Memory B cell (primary cell): Measurements from ENCODE around the gene RPL6.
"Not testable (repeated sequence)": the region's sequence is repeated elsewhere in the genome, so short reads cannot be mapped to it uniquely, and the experiment has no call there.

Experiments
- ATAC-seq: fragments of 150-1000 bp; cut with Tn5 transposase; 2 replicates; pipeline ENCODE4 v1.10.0; 2021; ENCODE audit warnings: low read depth, mild to moderate bottlenecking, moderate library complexity
- DNase-seq, 2 donors: peaks; one replicate each; pipeline ENCODE4 v3.0.0; 2022; ENCODE audit warnings: low spot score in 2 of 2
- H3K27ac Mint-ChIP-seq: one replicate; pipeline ENCODE4 v1.8.0; 2022; ENCODE audit warnings: mild to moderate bottlenecking, moderate library complexity, mixed read lengths
- H3K27me3 Mint-ChIP-seq: one replicate; pipeline ENCODE4 v1.8.0; 2022; ENCODE audit warnings: mixed read lengths
- H3K36me3 Mint-ChIP-seq: one replicate; pipeline ENCODE4 v1.8.0; 2022; ENCODE audit warnings: mild to moderate bottlenecking, mixed read lengths
- H3K4me1 Mint-ChIP-seq: one replicate; pipeline ENCODE4 v1.8.0; 2022; ENCODE audit warnings: mixed read lengths
- H3K4me3 Mint-ChIP-seq: one replicate; pipeline ENCODE4 v1.8.0; 2022; ENCODE audit warnings: mild to moderate bottlenecking, moderate library complexity, mixed read lengths
- H3K9me3 Mint-ChIP-seq: one replicate; pipeline ENCODE4 v1.8.0; 2022; ENCODE audit warnings: mixed read lengths

Gene RPL6

GRCh38 chr12:112409906-112410244 is 470 bp upstream of the RPL6 start:
- H3K4me1 Mint-ChIP-seq = peaks cover 21% of the 10 kb centered on the region
- H3K9me3 Mint-ChIP-seq = no peaks in the 10 kb centered on the region
- H3K27ac Mint-ChIP-seq = peak overlapping the region; percentile 99
- H3K27me3 Mint-ChIP-seq = no peaks in the 10 kb centered on the region
- H3K4me3 Mint-ChIP-seq = peak overlapping the region; percentile 24
- DNase-seq = no peak
- peaks cover 17% of the 10 kb centered on the region for H3K36me3 Mint-ChIP-seq
- no peak for ATAC-seq

- Mint-ChIP-seq H3K36me3 (peaks cover 23% of the 10 kb centered on the region), H3K4me3 (peak overlapping the region; percentile 100), H3K4me1 (peaks cover 23% of the 10 kb centered on the region), H3K27ac (peak overlapping the region; percentile 99), H3K27me3 (no peaks in the 10 kb centered on the region), H3K9me3 (no peaks in the 10 kb centered on the region)
- DNase-seq (no peak), ATAC-seq (peak; percentile 27)
Measured at GRCh38 chr12:112408621-112409020, 784 bp downstream of the RPL6 start.

DNA sequence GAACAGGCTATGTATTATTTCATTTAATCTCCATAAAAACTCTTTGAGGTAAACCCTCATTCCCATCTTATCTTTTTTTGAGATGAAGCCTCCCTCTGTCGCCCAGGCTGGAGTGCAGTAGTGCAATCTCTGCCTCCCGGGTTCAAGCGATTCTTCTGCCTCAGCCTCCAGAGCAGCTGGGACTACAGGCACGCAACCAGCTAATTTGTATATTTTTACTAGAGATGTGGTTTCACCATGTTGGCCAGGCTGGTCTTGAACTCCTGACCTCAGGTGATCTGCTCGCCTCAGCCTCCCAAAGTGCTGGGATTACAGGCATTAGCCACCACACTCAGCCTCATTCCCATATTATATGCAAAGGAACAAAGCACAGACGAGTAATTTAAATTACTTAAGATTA is 1.7 kb downstream of the RPL6 start:
- not testable (repeated sequence) for H3K27me3 Mint-ChIP-seq, DNase-seq, H3K9me3 Mint-ChIP-seq, ATAC-seq
- Mint-ChIP-seq H3K27ac (peak overlapping the region; percentile 99), H3K4me3 (peak overlapping the region; percentile 100), H3K36me3 (peaks cover 23% of the 10 kb centered on the region), H3K4me1 (peaks cover 23% of the 10 kb centered on the region)

- H3K4me3 Mint-ChIP-seq = peak overlapping the region; percentile 49
- H3K27ac Mint-ChIP-seq = peak overlapping the region; percentile 99
Measured at GRCh38 chr12:112406519-112407488, 2.6 kb downstream of the RPL6 start.

GRCh38 chr12:112401903-112402498 is 7.4 kb downstream of the RPL6 start:
- ATAC-seq (no peak), DNase-seq (no peak)
- Mint-ChIP-seq H3K9me3 (no peaks in the 10 kb centered on the region), H3K36me3 (peaks cover 11% of the 10 kb centered on the region), H3K4me1 (peaks cover 2% of the 10 kb centered on the region), H3K27me3 (no peaks in the 10 kb centered on the region), H3K4me3 (no peak overlapping the region), H3K27ac (no peak overlapping the region)

More at GRCh38 chr12:112406519-112407488, 2.6 kb downstream of the RPL6 start:
- ATAC-seq = no peak
- Mint-ChIP-seq H3K4me1 (peaks cover 23% of the 10 kb centered on the region), H3K9me3 (no peaks in the 10 kb centered on the region), H3K27me3 (no peaks in the 10 kb centered on the region), H3K36me3 (peaks cover 23% of the 10 kb centered on the region)
- DNase-seq = no peak

DNA sequence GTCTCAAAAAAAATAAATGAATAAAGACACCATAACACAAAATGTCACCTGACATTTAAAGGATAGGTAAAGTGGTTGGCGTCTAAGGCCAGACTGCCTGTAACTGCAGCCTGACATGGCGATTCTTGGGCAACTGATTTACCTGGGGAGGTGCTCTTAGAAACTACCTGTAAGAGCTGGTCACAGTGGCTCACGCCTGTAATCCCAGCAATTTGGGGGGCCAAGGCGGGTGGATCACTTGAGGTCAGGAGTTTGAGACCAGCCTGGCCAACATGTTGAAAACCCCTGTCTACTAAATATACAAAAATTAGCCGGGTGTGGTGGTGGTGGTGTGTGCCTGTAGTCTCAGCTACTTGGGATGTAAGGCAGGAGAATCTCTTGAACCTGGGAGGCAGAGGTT is 8.4 kb downstream of the RPL6 start:
- peaks cover 2% of the 10 kb centered on the region for H3K4me1 Mint-ChIP-seq
- H3K27me3 Mint-ChIP-seq = no peaks in the 10 kb centered on the region
- DNase-seq = no peak
- H3K4me3 Mint-ChIP-seq = no peak overlapping the region
- no peaks in the 10 kb centered on the region for H3K9me3 Mint-ChIP-seq
- no peak for ATAC-seq
- no peak overlapping the region for H3K27ac Mint-ChIP-seq
- H3K36me3 Mint-ChIP-seq = peaks cover 10% of the 10 kb centered on the region

GRCh38 chr12:112393328-112393727 is 16.1 kb downstream of the RPL6 start:
- no peak for DNase-seq
- no peak overlapping the region for H3K27ac Mint-ChIP-seq

DNA sequence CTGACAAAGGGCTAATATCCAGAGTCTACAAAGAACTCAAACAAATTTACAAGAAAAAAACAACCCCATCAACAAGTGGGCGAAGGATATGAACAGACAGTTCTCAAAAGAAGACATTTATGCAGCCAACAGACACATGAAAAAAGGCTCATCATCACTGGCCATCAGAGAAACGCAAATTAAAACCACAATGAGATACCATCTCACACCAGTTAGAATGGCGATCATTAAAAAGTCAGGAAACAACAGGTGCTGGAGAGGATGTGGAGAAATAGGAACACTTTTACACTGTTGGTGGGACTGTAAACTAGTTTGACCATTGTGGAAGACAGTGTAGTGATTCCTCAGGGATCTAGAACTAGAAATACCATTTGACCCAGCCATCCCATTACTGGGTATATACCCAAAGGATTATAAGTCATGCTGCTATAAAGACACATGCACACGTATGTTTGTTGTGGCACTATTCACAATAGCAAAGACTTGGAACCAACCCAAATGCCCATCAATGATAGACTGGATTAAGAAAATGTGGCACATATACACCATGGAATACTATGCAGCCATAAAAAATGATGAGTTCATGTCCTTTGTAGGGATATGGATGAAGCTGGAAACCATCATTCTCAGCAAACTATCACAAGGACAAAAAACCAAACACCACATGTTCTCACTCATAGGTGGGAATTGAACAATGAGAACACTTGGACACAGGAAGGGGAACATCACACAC is 19.3 kb downstream of the RPL6 start:
- H3K4me3 Mint-ChIP-seq, H3K36me3 Mint-ChIP-seq, H3K27me3 Mint-ChIP-seq, H3K4me1 Mint-ChIP-seq, ATAC-seq, H3K9me3 Mint-ChIP-seq, DNase-seq, H3K27ac Mint-ChIP-seq: not testable (repeated sequence)

More at GRCh38 chr12:112393328-112393727, 16.1 kb downstream of the RPL6 start:
- H3K4me3 Mint-ChIP-seq = no peak overlapping the region
- no peaks in the 10 kb centered on the region for H3K4me1 Mint-ChIP-seq
- no peak for ATAC-seq
- peaks cover 2% of the 10 kb centered on the region for H3K27me3 Mint-ChIP-seq
- peaks cover 2% of the 10 kb centered on the region for H3K9me3 Mint-ChIP-seq
- H3K36me3 Mint-ChIP-seq = no peaks in the 10 kb centered on the region

DNA sequence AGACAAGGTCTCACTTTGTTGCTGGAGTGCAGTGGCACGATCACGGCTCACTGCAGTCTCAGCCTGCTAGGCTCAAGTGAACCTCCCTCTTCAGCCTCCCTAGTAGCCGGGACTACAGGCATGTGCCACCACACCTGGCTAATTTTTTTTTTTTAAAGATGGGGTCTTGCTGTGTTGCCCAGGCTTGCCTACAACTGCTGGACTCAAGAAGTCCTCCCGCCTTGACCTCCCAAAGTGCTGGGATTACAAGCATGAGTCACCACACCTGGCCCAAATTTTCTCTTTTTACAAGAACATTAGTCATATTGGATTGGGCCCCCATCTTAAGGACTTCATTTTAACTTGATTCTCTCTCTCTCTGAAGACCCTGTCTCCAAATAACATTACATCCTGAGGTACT is 20.2 kb downstream of the RPL6 start:
- no peak overlapping the region for H3K4me3 Mint-ChIP-seq
- peaks cover 4% of the 10 kb centered on the region for H3K4me1 Mint-ChIP-seq
- H3K27me3 Mint-ChIP-seq = peaks cover 4% of the 10 kb centered on the region
- no peaks in the 10 kb centered on the region for H3K9me3 Mint-ChIP-seq
- DNase-seq (no peak), ATAC-seq (no peak)
- H3K27ac Mint-ChIP-seq = no peak overlapping the region
- H3K36me3 Mint-ChIP-seq = no peaks in the 10 kb centered on the region

GRCh38 chr12:112386726-112387125 is 22.7 kb downstream of the RPL6 start:
- Mint-ChIP-seq H3K9me3 (no peaks in the 10 kb centered on the region), H3K27me3 (peaks cover 4% of the 10 kb centered on the region), H3K4me1 (peaks cover 6% of the 10 kb centered on the region), H3K4me3 (no peak overlapping the region), H3K27ac (no peak overlapping the region), H3K36me3 (no peaks in the 10 kb centered on the region)
- ATAC-seq = no peak
- DNase-seq = no peak

- H3K9me3 Mint-ChIP-seq = no peaks in the 10 kb centered on the region
- no peak for ATAC-seq
- H3K4me1 Mint-ChIP-seq = peaks cover 18% of the 10 kb centered on the region
- H3K4me3 Mint-ChIP-seq = peak overlapping the region; percentile 98
- peak overlapping the region; percentile 88 for H3K27ac Mint-ChIP-seq
- no peak for DNase-seq
- H3K27me3 Mint-ChIP-seq = peaks cover 2% of the 10 kb centered on the region
- no peaks in the 10 kb centered on the region for H3K36me3 Mint-ChIP-seq
Measured at GRCh38 chr12:112382866-112383265, 26.5 kb downstream of the RPL6 start.

DNA sequence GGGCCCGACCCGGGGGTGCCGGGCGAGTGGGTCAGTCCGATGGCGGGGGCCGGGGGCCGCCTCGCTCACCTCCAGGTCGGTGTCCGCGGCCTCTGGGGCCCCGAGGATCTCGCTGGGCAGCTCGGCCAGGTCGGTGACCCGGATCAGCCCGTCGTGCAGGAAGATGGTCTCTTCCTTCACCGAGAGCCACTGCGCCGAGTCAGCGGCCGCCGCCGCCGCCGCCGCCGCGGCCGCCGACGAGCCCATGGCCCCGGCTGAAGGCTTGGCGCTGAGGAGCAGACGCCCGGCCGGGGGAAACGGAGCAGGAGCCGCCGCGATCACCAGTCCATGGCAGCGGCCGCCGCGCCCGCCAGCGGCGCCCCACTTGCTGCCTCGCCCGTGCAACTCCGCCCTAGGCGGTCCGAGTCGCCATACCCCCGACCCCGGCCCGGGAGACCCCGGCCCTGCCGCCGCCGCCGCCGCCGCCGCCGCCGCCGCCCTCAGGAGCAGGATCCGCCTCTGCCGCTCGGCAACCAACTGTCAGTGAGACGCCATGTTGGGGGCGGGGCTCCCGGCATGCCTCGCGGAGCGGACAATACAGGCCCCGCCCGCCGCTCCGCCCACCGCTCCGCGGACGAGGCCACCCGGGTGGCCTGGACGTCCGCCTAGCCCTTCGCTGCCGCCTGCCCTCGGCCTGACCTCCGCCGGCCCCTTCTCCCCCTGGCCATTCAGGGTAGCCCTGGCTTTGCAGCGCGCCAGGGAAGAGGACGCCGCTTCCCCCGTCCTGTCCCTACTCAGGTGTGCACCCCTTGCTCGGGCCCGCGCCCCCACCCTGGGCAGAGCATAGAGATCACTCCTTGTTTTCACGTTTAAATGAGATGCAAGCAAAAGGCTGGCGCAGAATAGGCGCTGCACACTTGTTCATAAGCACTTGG is 27.3 kb downstream of the RPL6 start, which contains the start of gene HECTD4:
HECTD4 (minus strand) TSS at position 549 of the 914 bp plus-strand sequence; CDS start at position 246, 303 bp downstream.
- peaks cover 14% of the 10 kb centered on the region for H3K4me1 Mint-ChIP-seq
- peak within 1 kb of the TSS; percentile 88 for H3K27ac Mint-ChIP-seq
- H3K36me3 Mint-ChIP-seq = no peaks in the 10 kb centered on the region
- ATAC-seq (peak; percentile 94), DNase-seq (peak; percentile 83 to 86)
- H3K4me3 Mint-ChIP-seq = peak within 1 kb of the TSS; percentile 98
- H3K27me3 Mint-ChIP-seq = no peaks in the 10 kb centered on the region
- H3K9me3 Mint-ChIP-seq = no peaks in the 10 kb centered on the region

- H3K9me3 Mint-ChIP-seq = no peaks in the 10 kb centered on the region
- H3K27me3 Mint-ChIP-seq = no peaks in the 10 kb centered on the region
- ATAC-seq (peak; percentile 42), DNase-seq (peak in 1 of 2 donors; percentile 14)
- H3K36me3 Mint-ChIP-seq = no peaks in the 10 kb centered on the region
- H3K4me1 Mint-ChIP-seq = peaks cover 16% of the 10 kb centered on the region
- peak overlapping the region; percentile 88 for H3K27ac Mint-ChIP-seq
- peak overlapping the region; percentile 93 for H3K4me3 Mint-ChIP-seq
Measured at GRCh38 chr12:112381406-112381882, 28.0 kb downstream of the RPL6 start.
